Measurements from ENCODE around the gene WDR37.

The WDR37 gene

GRCh38 chr10:1137499-1138163 is 81.4 kb downstream of the WDR37 start:
- no peak for DNase-seq (ENCODE audit: extremely low read depth, insufficient read length)
- TF ChIP-seq CTCF (IDR thresholded peaks at IDR 0.05; ENCODE audit: insufficient read depth, low read length, poor library complexity, severe bottlenecking), result no peak
- Histone ChIP-seq H3K4me3 (replicated peaks; ENCODE audit: low read depth, low read length) (no peak overlapping the region), H3K27me3 (replicated peaks; ENCODE audit: control insufficient read depth, insufficient read depth, low read length) (no peaks in the 10 kb centered on the region), H3K36me3 (ENCODE audit: control insufficient read depth, insufficient read depth, low read length) (no peaks in the 10 kb centered on the region)

- Histone ChIP-seq H3K36me3 (ENCODE audit: control insufficient read depth, insufficient read depth, low read length) (no peaks in the 10 kb centered on the region), H3K4me3 (replicated peaks; ENCODE audit: low read depth, low read length) (no peak overlapping the region), H3K27me3 (replicated peaks; ENCODE audit: control insufficient read depth, insufficient read depth, low read length) (no peaks in the 10 kb centered on the region)
- TF ChIP-seq CTCF (IDR thresholded peaks at IDR 0.05; ENCODE audit: insufficient read depth, low read length, poor library complexity, severe bottlenecking), result no peak
- DNase-seq (ENCODE audit: extremely low read depth, insufficient read length), result no peak
Measured at GRCh38 chr10:1138529-1138928, 82.3 kb downstream of the WDR37 start.

GRCh38 chr10:1141261-1141660 is 85.1 kb downstream of the WDR37 start:
- no peak for TF ChIP-seq CTCF (IDR thresholded peaks at IDR 0.05; ENCODE audit: insufficient read depth, low read length, poor library complexity, severe bottlenecking)
- DNase-seq (ENCODE audit: extremely low read depth, insufficient read length), result no peak
- H3K4me3 ChIP-seq (replicated peaks; ENCODE audit: low read depth, low read length), result no peak overlapping the region
- no peaks in the 10 kb centered on the region for H3K27me3 ChIP-seq (replicated peaks; ENCODE audit: control insufficient read depth, insufficient read depth, low read length)
- H3K36me3 ChIP-seq (ENCODE audit: control insufficient read depth, insufficient read depth, low read length), result no peaks in the 10 kb centered on the region

GRCh38 chr10:1141701-1142100 is 85.5 kb downstream of the WDR37 start:
- H3K27me3 ChIP-seq (replicated peaks; ENCODE audit: control insufficient read depth, insufficient read depth, low read length), result no peaks in the 10 kb centered on the region
- DNase-seq (ENCODE audit: extremely low read depth, insufficient read length), result no peak
- TF ChIP-seq CTCF (IDR thresholded peaks at IDR 0.05; ENCODE audit: insufficient read depth, low read length, poor library complexity, severe bottlenecking), result no peak
- no peak overlapping the region for H3K4me3 ChIP-seq (replicated peaks; ENCODE audit: low read depth, low read length)
- H3K36me3 ChIP-seq (ENCODE audit: control insufficient read depth, insufficient read depth, low read length), result no peaks in the 10 kb centered on the region

- no peak for DNase-seq (ENCODE audit: extremely low read depth, insufficient read length)
- Histone ChIP-seq H3K27me3 (replicated peaks; ENCODE audit: control insufficient read depth, insufficient read depth, low read length) (no peaks in the 10 kb centered on the region), H3K4me3 (replicated peaks; ENCODE audit: low read depth, low read length) (no peak overlapping the region), H3K36me3 (ENCODE audit: control insufficient read depth, insufficient read depth, low read length) (no peaks in the 10 kb centered on the region)
- peak; percentile 64 for TF ChIP-seq CTCF (IDR thresholded peaks at IDR 0.05; ENCODE audit: insufficient read depth, low read length, poor library complexity, severe bottlenecking)
Measured at GRCh38 chr10:1142596-1142995, 86.4 kb downstream of the WDR37 start.

GRCh38 chr10:1147810-1148209 is 91.6 kb downstream of the WDR37 start:
- DNase-seq (ENCODE audit: extremely low read depth, insufficient read length), result no peak
- H3K36me3 ChIP-seq (ENCODE audit: control insufficient read depth, insufficient read depth, low read length), result no peaks in the 10 kb centered on the region
- peaks cover 3% of the 10 kb centered on the region for H3K27me3 ChIP-seq (replicated peaks; ENCODE audit: control insufficient read depth, insufficient read depth, low read length)
- no peak overlapping the region for H3K4me3 ChIP-seq (replicated peaks; ENCODE audit: low read depth, low read length)
- no peak for TF ChIP-seq CTCF (IDR thresholded peaks at IDR 0.05; ENCODE audit: insufficient read depth, low read length, poor library complexity, severe bottlenecking)

All from GM06990 (cell line).